Loucy (cell line): Measurements from ENCODE around the gene MYL12A.

ENCODE experiments used
- EZH2phosphoT487 ChIP-seq: fragments of 200-600 bp; IDR thresholded peaks from 2 replicates; pipeline ENCODE4 v1.6.1; 2018; ENCODE audit warnings: antibody characterized with exemption, mild to moderate bottlenecking, moderate library complexity, borderline replicate concordance
- TF ChIP-seq, protein P1 (sequence below): fragments of 200-600 bp; sonication (generic); conservative IDR thresholded peaks from 2 replicates; pipeline ENCODE4 v1.5.1; 2014; ENCODE audit warnings: mild to moderate bottlenecking, antibody characterized with exemption, low read length

DNA sequence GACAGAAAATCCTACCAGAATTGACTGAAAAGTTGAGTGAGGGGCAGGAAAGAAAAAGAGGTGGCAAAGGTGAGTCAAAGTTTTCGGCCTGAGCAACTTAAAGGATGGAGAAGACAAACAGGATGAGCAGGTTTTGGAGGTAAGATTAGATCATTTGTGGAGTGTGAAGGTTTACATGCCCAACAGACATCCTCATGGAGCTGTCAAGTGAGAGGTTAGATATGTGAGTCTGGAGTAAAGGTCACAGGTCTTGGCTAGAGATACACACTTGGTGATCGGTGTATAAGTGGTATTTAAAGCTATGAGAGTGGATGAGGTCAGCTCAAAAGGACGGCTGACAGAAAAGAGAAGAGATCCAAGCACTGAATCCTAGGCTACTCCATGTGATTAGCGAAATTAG is 11.1 kb upstream of the MYL12A start:
- TF ChIP-seq, protein P1, sequence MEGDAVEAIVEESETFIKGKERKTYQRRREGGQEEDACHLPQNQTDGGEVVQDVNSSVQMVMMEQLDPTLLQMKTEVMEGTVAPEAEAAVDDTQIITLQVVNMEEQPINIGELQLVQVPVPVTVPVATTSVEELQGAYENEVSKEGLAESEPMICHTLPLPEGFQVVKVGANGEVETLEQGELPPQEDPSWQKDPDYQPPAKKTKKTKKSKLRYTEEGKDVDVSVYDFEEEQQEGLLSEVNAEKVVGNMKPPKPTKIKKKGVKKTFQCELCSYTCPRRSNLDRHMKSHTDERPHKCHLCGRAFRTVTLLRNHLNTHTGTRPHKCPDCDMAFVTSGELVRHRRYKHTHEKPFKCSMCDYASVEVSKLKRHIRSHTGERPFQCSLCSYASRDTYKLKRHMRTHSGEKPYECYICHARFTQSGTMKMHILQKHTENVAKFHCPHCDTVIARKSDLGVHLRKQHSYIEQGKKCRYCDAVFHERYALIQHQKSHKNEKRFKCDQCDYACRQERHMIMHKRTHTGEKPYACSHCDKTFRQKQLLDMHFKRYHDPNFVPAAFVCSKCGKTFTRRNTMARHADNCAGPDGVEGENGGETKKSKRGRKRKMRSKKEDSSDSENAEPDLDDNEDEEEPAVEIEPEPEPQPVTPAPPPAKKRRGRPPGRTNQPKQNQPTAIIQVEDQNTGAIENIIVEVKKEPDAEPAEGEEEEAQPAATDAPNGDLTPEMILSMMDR: no peak
- no peak for TF ChIP-seq EZH2phosphoT487
